ENCODE results near the gene SIAE.

Gene SIAE

DNA sequence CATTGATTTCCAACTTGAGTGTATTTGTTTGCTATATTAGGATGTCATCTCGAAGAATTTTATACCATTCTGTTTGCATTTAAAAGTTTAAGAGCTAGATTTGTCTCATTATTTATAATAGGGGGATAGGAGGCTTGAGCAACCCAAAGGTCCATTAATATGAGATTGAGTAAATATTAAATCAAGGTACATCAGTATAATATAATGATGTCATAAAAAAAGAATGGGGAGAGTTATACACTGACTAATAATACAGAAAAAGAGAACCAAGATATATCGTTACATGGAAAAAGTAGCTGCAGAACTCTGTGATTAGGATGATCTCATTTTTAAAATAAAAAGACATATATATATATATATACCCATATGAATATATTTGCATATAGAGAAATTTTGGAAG lies 19.6 kb upstream of the SIAE start:
- H3K36me3 ChIP-seq (ENCODE audit: insufficient read depth, low read depth, low read length) = no peaks in the 10 kb centered on the region
- no peak overlapping the region for H3K4me3 ChIP-seq (ENCODE audit: low read length)
- no peaks in the 10 kb centered on the region for H3K4me1 ChIP-seq (ENCODE audit: insufficient read depth, low read length)
- no peak overlapping the region for H3K9ac ChIP-seq (ENCODE audit: low read depth, low read length)
- no peaks in the 10 kb centered on the region for H3K27me3 ChIP-seq (ENCODE audit: insufficient read depth, low read length)
- H3K9me3 ChIP-seq (ENCODE audit: insufficient read depth, low read depth, low read length) = no peaks in the 10 kb centered on the region
- H3K27ac ChIP-seq (ENCODE audit: low read length) = no peak overlapping the region

GRCh38 chr11:124682443-124682842 lies 8.9 kb upstream of the SIAE start:
- H3K36me3 ChIP-seq (ENCODE audit: insufficient read depth, low read depth, low read length) = no peaks in the 10 kb centered on the region
- H3K9ac ChIP-seq (ENCODE audit: low read depth, low read length) = no peak overlapping the region
- no peak overlapping the region for H3K4me3 ChIP-seq (ENCODE audit: low read length)
- H3K27me3 ChIP-seq (ENCODE audit: insufficient read depth, low read length) = no peaks in the 10 kb centered on the region
- H3K4me1 ChIP-seq (ENCODE audit: insufficient read depth, low read length) = no peaks in the 10 kb centered on the region
- no peak overlapping the region for H3K27ac ChIP-seq (ENCODE audit: low read length)
- H3K9me3 ChIP-seq (ENCODE audit: insufficient read depth, low read depth, low read length) = peaks cover 20% of the 10 kb centered on the region

GRCh38 chr11:124681421-124681820 lies 7.9 kb upstream of the SIAE start:
- H3K9ac ChIP-seq (ENCODE audit: low read depth, low read length) = no peak overlapping the region
- H3K9me3 ChIP-seq (ENCODE audit: insufficient read depth, low read depth, low read length) = peaks cover 20% of the 10 kb centered on the region
- H3K4me3 ChIP-seq (ENCODE audit: low read length) = no peak overlapping the region
- H3K27me3 ChIP-seq (ENCODE audit: insufficient read depth, low read length) = no peaks in the 10 kb centered on the region
- H3K36me3 ChIP-seq (ENCODE audit: insufficient read depth, low read depth, low read length) = no peaks in the 10 kb centered on the region
- no peaks in the 10 kb centered on the region for H3K4me1 ChIP-seq (ENCODE audit: insufficient read depth, low read length)
- no peak overlapping the region for H3K27ac ChIP-seq (ENCODE audit: low read length)

DNA sequence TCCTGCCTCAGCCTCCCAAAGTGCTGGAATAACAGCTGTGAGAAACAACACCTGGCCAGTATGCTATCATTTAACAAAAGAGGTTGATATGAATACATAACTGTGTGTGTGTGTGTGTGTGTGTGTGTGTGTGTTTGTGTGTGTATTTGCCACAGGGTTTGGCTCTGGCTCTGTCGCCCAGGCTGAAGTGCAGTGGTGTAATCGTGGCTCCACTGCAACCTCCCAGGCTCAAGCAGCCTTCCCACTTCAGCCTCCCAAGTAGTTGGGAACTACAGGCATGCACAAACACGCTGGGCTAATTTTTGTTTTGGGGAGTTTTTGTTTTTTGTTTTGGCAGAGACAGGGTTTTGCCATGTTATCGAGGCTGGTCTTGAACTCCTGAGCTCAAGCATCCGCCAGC lies 4.9 kb upstream of the SIAE start:
- Histone ChIP-seq H3K9me3 (ENCODE audit: insufficient read depth, low read depth, low read length) (peaks cover 5% of the 10 kb centered on the region), H3K4me1 (ENCODE audit: insufficient read depth, low read length) (no peaks in the 10 kb centered on the region), H3K4me3 (ENCODE audit: low read length) (no peak overlapping the region), H3K27me3 (ENCODE audit: insufficient read depth, low read length) (no peaks in the 10 kb centered on the region; the same call in 1 of the 2 replicates), H3K9ac (ENCODE audit: low read depth, low read length) (no peak overlapping the region), H3K27ac (ENCODE audit: low read length) (no peak overlapping the region), H3K36me3 (ENCODE audit: insufficient read depth, low read depth, low read length) (no peaks in the 10 kb centered on the region)

GRCh38 chr11:124676386-124676785 lies 2.8 kb upstream of the SIAE start:
- no peaks in the 10 kb centered on the region for H3K9me3 ChIP-seq (ENCODE audit: insufficient read depth, low read depth, low read length)
- H3K4me1 ChIP-seq (ENCODE audit: insufficient read depth, low read length) = no peaks in the 10 kb centered on the region
- H3K4me3 ChIP-seq (ENCODE audit: low read length) = no peak overlapping the region
- no peaks in the 10 kb centered on the region for H3K36me3 ChIP-seq (ENCODE audit: insufficient read depth, low read depth, low read length)
- H3K9ac ChIP-seq (ENCODE audit: low read depth, low read length) = no peak overlapping the region
- peaks cover 15% of the 10 kb centered on the region for H3K27me3 ChIP-seq (ENCODE audit: insufficient read depth, low read length)
- H3K27ac ChIP-seq (ENCODE audit: low read length) = no peak overlapping the region

- Histone ChIP-seq H3K9ac (ENCODE audit: low read depth, low read length) (peak overlapping the region; percentile 53; the same call in 1 of the 2 replicates), H3K4me1 (ENCODE audit: insufficient read depth, low read length) (no peaks in the 10 kb centered on the region), H3K27ac (ENCODE audit: low read length) (no peak overlapping the region)
Measured at GRCh38 chr11:124674571-124674970, 1.0 kb upstream of the SIAE start.

DNA sequence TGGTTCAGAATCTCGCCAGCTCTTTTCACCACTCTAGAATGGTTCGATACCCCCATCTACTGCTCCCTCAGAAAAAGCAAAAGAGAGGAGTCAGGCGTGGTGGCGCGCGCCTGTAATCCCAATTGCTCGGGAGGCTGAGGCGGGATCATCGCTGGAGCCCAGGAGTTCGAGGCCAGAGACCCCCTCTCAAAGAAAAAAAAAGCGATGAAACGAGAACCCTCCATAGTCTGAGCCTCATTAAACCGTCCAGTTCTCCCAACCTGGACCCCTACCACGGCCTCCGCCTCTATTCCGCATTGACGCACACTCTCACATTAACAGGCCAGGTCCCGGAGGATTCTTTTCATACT lies 604 bp upstream of the SIAE start:
- H3K27me3 ChIP-seq (ENCODE audit: insufficient read depth, low read length) = peaks cover 36% of the 10 kb centered on the region
- H3K4me3 ChIP-seq (ENCODE audit: low read length) = peak overlapping the region; percentile 78
- no peaks in the 10 kb centered on the region for H3K4me1 ChIP-seq (ENCODE audit: insufficient read depth, low read length)
- no peaks in the 10 kb centered on the region for H3K36me3 ChIP-seq (ENCODE audit: insufficient read depth, low read depth, low read length)
- H3K27ac ChIP-seq (ENCODE audit: low read length) = no peak overlapping the region
- peak overlapping the region; percentile 53; the same call in 1 of the 2 replicates for H3K9ac ChIP-seq (ENCODE audit: low read depth, low read length)
- H3K9me3 ChIP-seq (ENCODE audit: insufficient read depth, low read depth, low read length) = no peaks in the 10 kb centered on the region

More at GRCh38 chr11:124674571-124674970, 1.0 kb upstream of the SIAE start:
- H3K36me3 ChIP-seq (ENCODE audit: insufficient read depth, low read depth, low read length) = no peaks in the 10 kb centered on the region
- no peaks in the 10 kb centered on the region for H3K9me3 ChIP-seq (ENCODE audit: insufficient read depth, low read depth, low read length)
- peaks cover 32% of the 10 kb centered on the region for H3K27me3 ChIP-seq (ENCODE audit: insufficient read depth, low read length)
- H3K4me3 ChIP-seq (ENCODE audit: low read length) = peak overlapping the region; percentile 78

DNA sequence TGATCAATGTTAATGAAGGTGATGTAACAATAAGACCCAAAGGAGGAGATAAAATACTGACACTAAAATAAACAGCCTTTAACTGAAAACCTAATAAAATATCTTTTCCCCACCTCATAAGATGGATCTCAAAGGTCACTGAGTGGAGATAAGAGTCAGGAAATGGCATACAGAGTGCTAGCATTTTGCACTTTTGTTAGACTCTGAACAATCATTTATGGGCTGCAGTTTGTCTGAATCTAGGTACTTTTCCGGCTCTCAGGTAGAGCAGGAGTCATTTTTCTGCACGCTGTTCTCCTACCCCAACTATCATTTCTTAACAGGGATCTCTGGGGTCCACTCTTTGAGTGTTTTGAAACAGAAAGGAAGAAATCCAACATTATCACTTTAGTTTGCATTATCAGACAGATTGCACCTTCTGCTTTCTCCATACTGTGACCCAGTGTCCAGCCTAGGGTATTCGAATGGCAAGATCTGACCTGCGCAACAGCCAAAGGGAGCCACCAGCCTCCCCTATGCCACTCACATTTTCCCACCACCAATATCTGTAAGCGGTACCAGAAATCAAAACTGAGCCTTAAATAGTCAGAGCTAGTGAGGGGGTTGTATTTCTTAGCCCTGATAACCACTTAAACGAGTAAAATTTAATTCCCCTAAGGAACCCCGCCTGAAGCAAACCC lies 863 bp downstream of the SIAE start:
- H3K27me3 ChIP-seq (ENCODE audit: insufficient read depth, low read length) = peaks cover 46% of the 10 kb centered on the region
- no peaks in the 10 kb centered on the region for H3K36me3 ChIP-seq (ENCODE audit: insufficient read depth, low read depth, low read length)
- H3K27ac ChIP-seq (ENCODE audit: low read length) = no peak overlapping the region
- no peaks in the 10 kb centered on the region for H3K4me1 ChIP-seq (ENCODE audit: insufficient read depth, low read length)
- H3K9me3 ChIP-seq (ENCODE audit: insufficient read depth, low read depth, low read length) = no peaks in the 10 kb centered on the region
- H3K4me3 ChIP-seq (ENCODE audit: low read length) = peak overlapping the region; percentile 78
- H3K9ac ChIP-seq (ENCODE audit: low read depth, low read length) = peak overlapping the region; percentile 73

GRCh38 chr11:124670732-124671131 lies 2.8 kb downstream of the SIAE start:
- Histone ChIP-seq H3K9ac (ENCODE audit: low read depth, low read length) (no peak overlapping the region), H3K27ac (ENCODE audit: low read length) (no peak overlapping the region), H3K36me3 (ENCODE audit: insufficient read depth, low read depth, low read length) (no peaks in the 10 kb centered on the region), H3K27me3 (ENCODE audit: insufficient read depth, low read length) (peaks cover 55% of the 10 kb centered on the region), H3K4me3 (ENCODE audit: low read length) (no peak overlapping the region), H3K4me1 (ENCODE audit: insufficient read depth, low read length) (no peaks in the 10 kb centered on the region), H3K9me3 (ENCODE audit: insufficient read depth, low read depth, low read length) (no peaks in the 10 kb centered on the region)

- no peaks in the 10 kb centered on the region for H3K4me1 ChIP-seq (ENCODE audit: insufficient read depth, low read length)
- H3K9me3 ChIP-seq (ENCODE audit: insufficient read depth, low read depth, low read length) = no peaks in the 10 kb centered on the region
- H3K27me3 ChIP-seq (ENCODE audit: insufficient read depth, low read length) = peaks cover 55% of the 10 kb centered on the region
- no peak overlapping the region for H3K9ac ChIP-seq (ENCODE audit: low read depth, low read length)
- no peak overlapping the region for H3K4me3 ChIP-seq (ENCODE audit: low read length)
- H3K27ac ChIP-seq (ENCODE audit: low read length) = no peak overlapping the region
- H3K36me3 ChIP-seq (ENCODE audit: insufficient read depth, low read depth, low read length) = no peaks in the 10 kb centered on the region
Measured at GRCh38 chr11:124669193-124669592, 4.3 kb downstream of the SIAE start.

- H3K4me1 ChIP-seq (ENCODE audit: insufficient read depth, low read length) = no peaks in the 10 kb centered on the region
- H3K36me3 ChIP-seq (ENCODE audit: insufficient read depth, low read depth, low read length) = no peaks in the 10 kb centered on the region
- no peak overlapping the region for H3K27ac ChIP-seq (ENCODE audit: low read length)
- H3K9ac ChIP-seq (ENCODE audit: low read depth, low read length) = no peak overlapping the region
- no peaks in the 10 kb centered on the region for H3K9me3 ChIP-seq (ENCODE audit: insufficient read depth, low read depth, low read length)
- no peak overlapping the region for H3K4me3 ChIP-seq (ENCODE audit: low read length)
- H3K27me3 ChIP-seq (ENCODE audit: insufficient read depth, low read length) = peaks cover 47% of the 10 kb centered on the region
Measured at GRCh38 chr11:124667601-124668000, 5.9 kb downstream of the SIAE start.

DNA sequence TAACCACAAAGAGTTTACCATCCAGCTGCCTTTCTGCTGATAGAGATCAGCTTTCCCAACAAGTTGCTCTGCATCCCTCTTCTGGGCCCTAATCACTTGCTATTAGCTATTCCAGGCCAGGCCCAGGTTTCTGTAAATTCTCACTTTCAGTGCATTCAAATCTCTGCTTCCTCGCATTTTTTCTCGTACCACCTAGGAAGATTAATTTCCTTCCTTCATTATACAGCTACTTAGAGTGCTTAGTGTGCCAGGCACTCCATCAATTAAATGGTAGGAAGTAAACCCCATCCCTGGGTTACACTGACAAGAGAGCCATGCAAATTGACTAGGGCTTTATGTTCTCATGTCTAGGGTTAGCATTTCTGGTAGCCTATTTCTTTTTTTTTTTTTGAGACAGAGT lies 9.7 kb downstream of the SIAE start:
- Histone ChIP-seq H3K9me3 (ENCODE audit: insufficient read depth, low read depth, low read length) (no peaks in the 10 kb centered on the region), H3K4me1 (ENCODE audit: insufficient read depth, low read length) (no peaks in the 10 kb centered on the region), H3K36me3 (ENCODE audit: insufficient read depth, low read depth, low read length) (no peaks in the 10 kb centered on the region), H3K4me3 (ENCODE audit: low read length) (no peak overlapping the region), H3K9ac (ENCODE audit: low read depth, low read length) (no peak overlapping the region), H3K27me3 (ENCODE audit: insufficient read depth, low read length) (peaks cover 16% of the 10 kb centered on the region; the same call in 1 of the 2 replicates), H3K27ac (ENCODE audit: low read length) (no peak overlapping the region)
